ENCODE data around the gene SERPINB2.
"Not testable (repeated sequence)": the region's sequence is repeated elsewhere in the genome, so short reads cannot be mapped to it uniquely, and the experiment has no call there.

SERPINB2 gene

GRCh38 chr18:63890237-63890949 is 2.9 kb downstream of the SERPINB2 start:
- DNase-seq: no peak

- DNase-seq: no peak
These were observed 3.4 kb downstream of the SERPINB2 start for GRCh38 chr18:63890950-63891304.

GRCh38 chr18:63892566-63892965 is 5.1 kb downstream of the SERPINB2 start:
- no peak for DNase-seq

GRCh38 chr18:63894106-63894772 is 6.7 kb downstream of the SERPINB2 start:
- DNase-seq: no peak

GRCh38 chr18:63895190-63895589 is 7.7 kb downstream of the SERPINB2 start:
- no peak for DNase-seq

GRCh38 chr18:63897072-63897471 is 9.6 kb downstream of the SERPINB2 start:
- no peak for DNase-seq

GRCh38 chr18:63899206-63899605 is 11.7 kb downstream of the SERPINB2 start:
- DNase-seq: no peak

- DNase-seq: no peak
These were observed 16.5 kb downstream of the SERPINB2 start for GRCh38 chr18:63903851-63904570.

- DNase-seq: no peak
These were observed 17.2 kb downstream of the SERPINB2 start for GRCh38 chr18:63904694-63905093.

GRCh38 chr18:63905361-63905760 is 17.9 kb downstream of the SERPINB2 start:
- DNase-seq: no peak

GRCh38 chr18:63906056-63906455 is 18.6 kb downstream of the SERPINB2 start:
- no peak for DNase-seq

- no peak for DNase-seq
These were observed 20.2 kb downstream of the SERPINB2 start, which contains the start of gene SERPINB10 for GRCh38 chr18:63907664-63908063. SERPINB10 (plus strand) TSS chr18:63907958; CDS start chr18:63915511, 7,553 bp downstream.

- DNase-seq: no peak
These were observed 21.4 kb downstream of the SERPINB2 start for GRCh38 chr18:63908858-63909257.

- no peak for DNase-seq
These were observed 22.4 kb downstream of the SERPINB2 start for GRCh38 chr18:63909870-63910269.

- DNase-seq: no peak
These were observed 30.3 kb downstream of the SERPINB2 start for GRCh38 chr18:63917817-63918216.

- DNase-seq: no peak
These were observed 34.5 kb downstream of the SERPINB2 start for GRCh38 chr18:63922049-63922448.

- no peak for DNase-seq
These were observed 37.0 kb downstream of the SERPINB2 start for GRCh38 chr18:63924551-63924950.

GRCh38 chr18:63928331-63928730 is 40.8 kb downstream of the SERPINB2 start:
- DNase-seq: no peak

- DNase-seq: not testable (repeated sequence)
These were observed 41.9 kb downstream of the SERPINB2 start for GRCh38 chr18:63929369-63929768.

- no peak for DNase-seq
These were observed 43.4 kb downstream of the SERPINB2 start for GRCh38 chr18:63930773-63931354.

- DNase-seq: peak; percentile 72
These were observed 48.8 kb downstream of the SERPINB2 start for GRCh38 chr18:63936156-63936931.

GRCh38 chr18:63936932-63937393 is 49.5 kb downstream of the SERPINB2 start:
- DNase-seq: no peak

- DNase-seq: no peak
These were observed 52.5 kb downstream of the SERPINB2 start for GRCh38 chr18:63940008-63940407.

All from CD4-positive, alpha-beta T cell treated with Interferon gamma for 1 hour (primary cell).